Heart right ventricle (tissue), 16 donors: ENCODE data around the gene SLC15A4. TPM values are rescaled to one million over a fixed set of nuclear protein-coding genes. Genes with fewer than 3 reads are reported as not detected.

Source experiments
- ATAC-seq, 8 donors: fragments of 200-7000 bp; cut with Tn5 transposase; one replicate each; pipeline ENCODE4 v1.9.1; 2020; ENCODE audit warnings: mild to moderate bottlenecking in 8 of 8, moderate library complexity in 8 of 8, moderate number of reproducible peaks in 1 of 8
- DNase-seq, 2 donors: peaks; one replicate each; pipeline ENCODE4 v3.0.0-alpha.2; 2020
- H3K27ac ChIP-seq, 10 donors: fragments of 200-600 bp; sonication (generic) in 2 of 10; one replicate each; pipeline versions ENCODE4 v1.5.0 to v1.8.0; 2020 to 2022; ENCODE audit warnings: mild to moderate bottlenecking in 3 of 10
- H3K27me3 ChIP-seq, 7 donors: fragments of 200-600 bp; one replicate each; pipeline ENCODE4 v1.8.0; 2021 to 2022; ENCODE audit warnings: mild to moderate bottlenecking in 2 of 7
- H3K36me3 ChIP-seq, 9 donors: fragments of 200-600 bp; sonication (generic) in 1 of 9; one replicate each; pipeline versions ENCODE4 v1.5.0 to v1.8.0; 2020 to 2022; ENCODE audit warnings: mild to moderate bottlenecking in 2 of 9
- H3K4me1 ChIP-seq, 9 donors: fragments of 200-600 bp; sonication (generic) in 1 of 9; one replicate each; pipeline versions ENCODE4 v1.5.0 to v1.8.0; 2020 to 2022; ENCODE audit warnings: mild to moderate bottlenecking in 4 of 9
- H3K4me3 ChIP-seq, 10 donors: fragments of 200-600 bp; sonication (generic) in 2 of 10; one replicate each; pipeline versions ENCODE4 v1.5.0 to v1.8.0; 2020 to 2022; ENCODE audit warnings: mild to moderate bottlenecking in 7 of 10, moderate library complexity in 2 of 10
- H3K9me3 ChIP-seq, 11 donors: fragments of 200-600 bp in 10 of 11; sonication (generic) in 2 of 11; one replicate each; pipeline versions ENCODE4 v1.5.0 to v1.8.0; 2013 to 2022; ENCODE audit warnings: mild to moderate bottlenecking in 2 of 11, control low read depth in 1 of 11, moderate library complexity in 1 of 11
- CTCF ChIP-seq, 9 donors: fragments of 200-600 bp; sonication (generic) in 2 of 9; IDR thresholded peaks; one replicate each; pipeline versions ENCODE4 v1.5.0 to v1.8.0; 2021 to 2022; ENCODE audit warnings: antibody characterized with exemption in 9 of 9, mild to moderate bottlenecking in 5 of 9, moderate library complexity in 1 of 9
- WGBS, 2 donors: extraction: QIAGEN DNeasy Blood & Tissue Kit; methylation state at CpG; one replicate each; pipeline ENCODE4 v1.1.7; 2013; ENCODE audit warnings: inconsistent platforms in 1 of 2; 5-methylcytosine and 5-hydroxymethylcytosine counted together
- intact Hi-C, 10 donors: fragments of 100-400 bp; cut with DNase I; formaldehyde crosslinking; loops; one replicate each; pipeline versions ENCODE4 v1.11.1 to v1.14.2; 2022
- polyA plus RNA-seq, 2 donors: library from polyadenylated mRNA; stranded (reverse); fragments of 200-250 nt; gene quantifications; one replicate each; pipeline ENCODE4 v1.2.3, GENCODE V29; 2013
- total RNA-seq, 10 donors: library from RNA; stranded (reverse); fragmentation: NEBNext Ultra II Directional in 3 of 10; extraction: Animal tissue kit (Norgen Biotek cat#: 25700) in 3 of 10; gene quantifications; one replicate each; pipeline versions ENCODE4 v1.2.1 to v1.2.4, GENCODE V29; 2021 to 2023
- donor health status: Arrhythmogenic right ventricular cardiomyopathy.
- donor health status: ischemic (EF 13 %, LVEDD 7.1; RV severe dilation, severe dysfunction).
- donor health status: healthy with polysubstance abuse.
- donor health status: DM: no; HTN: yes; CAD: no.
- donor health status: DM: no; HTN: no; CAD: no.
- donor health status: ischemic (EF 25% LVEDD 6.9; RV normal size, moderate dysfunction).
- donor health status: ischemic (EF 25% LVEDD 5.7; RV mildly dilated, moderate dysfunction).
- donor health status: healthy.
- donor health status: DM: yes; HTN: yes; CAD: no.
- donor health status: Ischemic cardiomyopathy.
- donor health status: ischemic (EF 35%, LVEDD 5.7; RV mildly dilated, moderate dysfunction).
- donor health status: nonischemic (EF 11% LVEDD 7.7; RV severe dilation, severe dysfunction).
- donor health status: DM: yes; HTN: yes; CAD: no.
- donor health status: PGD.
- donor health status: ischemic (EF 29% LVEDD 5.4; RV normal size, mild dysfunction).
- donor health status: nonischemic (EF 23%, LVEDD 6.1; RV moderate dilation, normal function).

Gene SLC15A4
- total and polyA plus RNA-seq, 12 donors = 14.3 to 23.7 (median 15.5) TPM

GRCh38 chr12:128801879-128802391 lies 21.8 kb downstream of the SLC15A4 start:
- TF ChIP-seq CTCF (IDR thresholded peaks at IDR 0.05) = no peak
- H3K4me1 ChIP-seq = peaks cover 0 to 39% (median 18%) of the 10 kb centered on the region in 9 donors
- 50 to 59% methylated on average over 8 of the region's 8 CpGs for WGBS, 2 donors
- peaks cover 0 to 90% (median 28%) of the 10 kb centered on the region in 9 donors for H3K36me3 ChIP-seq
- H3K27ac ChIP-seq = peak overlapping the region in 6 of 10 donors; percentile 5 to 67 (median 52)
- no peaks in the 10 kb centered on the region for H3K27me3 ChIP-seq
- peaks cover 0 to 13% (median 0%) of the 10 kb centered on the region in 11 donors for H3K9me3 ChIP-seq
- ATAC-seq (peak; percentile 65 to 91 (median 82)), DNase-seq (no peak)
- H3K4me3 ChIP-seq = no peak overlapping the region
- intact Hi-C loops = no loop called here

GRCh38 chr12:128800606-128801005 lies 23.2 kb downstream of the SLC15A4 start:
- Histone ChIP-seq H3K27me3 (no peaks in the 10 kb centered on the region), H3K9me3 (peaks cover 0 to 13% (median 0%) of the 10 kb centered on the region in 11 donors), H3K4me3 (no peak overlapping the region), H3K36me3 (peaks cover 0 to 93% (median 32%) of the 10 kb centered on the region in 9 donors), H3K27ac (no peak overlapping the region), H3K4me1 (peaks cover 0 to 48% (median 18%) of the 10 kb centered on the region in 9 donors)
- DNase-seq = no peak
- ATAC-seq = no peak
- intact Hi-C loops = no loop called here
- TF ChIP-seq CTCF (IDR thresholded peaks at IDR 0.05) = no peak
- 98% methylated on average over 14 of the region's 14 CpGs for WGBS, 2 donors

- TF ChIP-seq CTCF (IDR thresholded peaks at IDR 0.05) = peak in 1 of 9 donors; percentile 13
- DNase-seq (no peak), ATAC-seq (no peak)
- peaks cover 0 to 1% (median 0%) of the 10 kb centered on the region in 11 donors for H3K9me3 ChIP-seq
- WGBS, 2 donors = 84% methylated on average over 22 of the region's 22 CpGs
- H3K4me3 ChIP-seq = no peak overlapping the region
- peaks cover 0 to 63% (median 20%) of the 10 kb centered on the region in 9 donors for H3K4me1 ChIP-seq
- peaks cover 0 to 99% (median 50%) of the 10 kb centered on the region in 9 donors for H3K36me3 ChIP-seq
- no peaks in the 10 kb centered on the region for H3K27me3 ChIP-seq
- H3K27ac ChIP-seq = no peak overlapping the region
- intact Hi-C loops = no loop called here
Measured at GRCh38 chr12:128798571-128799341, 25.0 kb downstream of the SLC15A4 start.

- ATAC-seq (peak in 5 of 8 donors; percentile 11 to 64 (median 57)), DNase-seq (no peak)
- Histone ChIP-seq H3K27ac (peak overlapping the region in 4 of 10 donors; percentile 19 to 58 (median 40)), H3K36me3 (peaks cover 0 to 98% (median 59%) of the 10 kb centered on the region in 9 donors), H3K4me3 (no peak overlapping the region), H3K9me3 (no peaks in the 10 kb centered on the region), H3K27me3 (no peaks in the 10 kb centered on the region), H3K4me1 (peaks cover 0 to 52% (median 16%) of the 10 kb centered on the region in 9 donors)
- intact Hi-C loops = no loop called here
- TF ChIP-seq CTCF (IDR thresholded peaks at IDR 0.05) = no peak
- WGBS, 2 donors = 68 to 77% methylated on average over 20 of the region's 20 CpGs
Measured at GRCh38 chr12:128797119-128798118, 26.3 kb downstream of the SLC15A4 start.
